NCI-H128 (cell line): ENCODE results near the gene RNU6-9.

Source experiments
- DNase-seq: peaks from one replicate; lab custom pipeline; 2025; ENCODE audit not compliant: unreplicated experiment; lab: John Stamatoyannopoulos, UW

Gene RNU6-9

GRCh38 chr19:917323-918151 is 24.3 kb downstream of the RNU6-9 start, which contains the start of gene KISS1R:
Gene KISS1R, plus strand, starts transcription at chr19:917333. Its CDS starts 170 bp downstream, at chr19:917503.
- no peak for DNase-seq

- no peak for DNase-seq
Observed at GRCh38 chr19:918152-918437, 24.8 kb downstream of the RNU6-9 start.

- peak; percentile 34 for DNase-seq
Observed at GRCh38 chr19:918481-919198, 25.4 kb downstream of the RNU6-9 start.

- no peak for DNase-seq
Observed at GRCh38 chr19:919199-920050, 26.1 kb downstream of the RNU6-9 start.

GRCh38 chr19:920051-920864 is 27.0 kb downstream of the RNU6-9 start:
- peak; percentile 42 for DNase-seq

GRCh38 chr19:924553-925086 is 31.3 kb downstream of the RNU6-9 start:
- DNase-seq: no peak

- DNase-seq: no peak
Observed at GRCh38 chr19:925087-925525, 31.8 kb downstream of the RNU6-9 start.

- peak; percentile 55 for DNase-seq
Observed at GRCh38 chr19:925526-926322, 32.4 kb downstream of the RNU6-9 start, which contains the start of gene ARID3A. Gene ARID3A, plus strand, starts transcription at chr19:926035. Its CDS starts 3,494 bp downstream, at chr19:929529.

- DNase-seq: no peak
Observed at GRCh38 chr19:926323-926588, 33.0 kb downstream of the RNU6-9 start.

GRCh38 chr19:926589-927350 is 33.5 kb downstream of the RNU6-9 start:
- DNase-seq: no peak

GRCh38 chr19:927351-927779 is 34.1 kb downstream of the RNU6-9 start:
- no peak for DNase-seq

GRCh38 chr19:927780-928401 is 34.6 kb downstream of the RNU6-9 start:
- DNase-seq: no peak

- DNase-seq: no peak
Observed at GRCh38 chr19:928471-929202, 35.4 kb downstream of the RNU6-9 start.

- DNase-seq: no peak
Observed at GRCh38 chr19:929203-929890, 36.1 kb downstream of the RNU6-9 start.

- no peak for DNase-seq
Observed at GRCh38 chr19:929891-930258, 36.6 kb downstream of the RNU6-9 start.

GRCh38 chr19:931860-932647 is 38.8 kb downstream of the RNU6-9 start:
- DNase-seq: no peak
